IMR-90 (cell line): ENCODE data around the gene MMP23B. TPM values are rescaled to one million over a fixed set of nuclear protein-coding genes. Genes with fewer than 3 reads are reported as not detected.

ENCODE experiments used
- ATAC-seq: fragments of 200-7000 bp; cut with Tn5 transposase; 2 replicates; pipeline ENCODE4 v1.9.1; 2020; ENCODE audit warnings: low read depth, mild to moderate bottlenecking, moderate library complexity
- BruUV-seq: library from RNA; stranded (reverse); fragments of 400-500 nt; replicated peaks from 2 replicates; lab custom pipeline; 2021; lab: Mats Ljungman, UMichigan
- CTCF ChIA-PET: fragments of 300-600 bp; formaldehyde crosslinking; extraction: SDS; loops from one replicate; lab custom pipeline; 2021; ENCODE audit warnings: antibody characterized with exemption; lab: Yijun Ruan, JAX
- POLR2A ChIA-PET: fragments of 300-600 bp; sonication (Branson Sonifier 250); formaldehyde crosslinking; loops from one replicate; lab custom pipeline; 2022; ENCODE audit warnings: antibody characterized with exemption; ENCODE audit not compliant: unreplicated experiment; lab: Charles Lee
- DNase-seq: peaks from one replicate; pipeline ENCODE4 v3.0.0; 2013
- H2AFZ ChIP-seq: replicated peaks from 2 replicates; pipeline ENCODE3; 2013; ENCODE audit warnings: low read length, mild to moderate bottlenecking; ENCODE audit not compliant: poor library complexity
- H2AK5ac ChIP-seq: 2 replicates; pipeline ENCODE4 v1.6.1; 2013; ENCODE audit warnings: low read depth, low read length, inconsistent platforms
- H2AK9ac ChIP-seq: replicated peaks from 2 replicates; pipeline ENCODE3; 2013; ENCODE audit warnings: mild to moderate bottlenecking, low read depth, low read length, moderate library complexity; ENCODE audit not compliant: poor library complexity
- H2BK120ac ChIP-seq: 2 replicates; pipeline ENCODE4 v1.6.1; 2013; ENCODE audit warnings: low read depth, low read length, inconsistent platforms
- H2BK15ac ChIP-seq: 3 replicates; pipeline ENCODE4 v1.6.1; 2013; ENCODE audit warnings: low read depth, low read length, inconsistent platforms
- H2BK20ac ChIP-seq: 2 replicates; pipeline ENCODE4 v1.6.1; 2013; ENCODE audit warnings: low read depth, mild to moderate bottlenecking, inconsistent platforms, low read length, moderate library complexity
- H2BK5ac ChIP-seq: 2 replicates; pipeline ENCODE4 v1.6.1; 2013; ENCODE audit warnings: mild to moderate bottlenecking, low read depth, low read length, inconsistent platforms; ENCODE audit not compliant: poor library complexity, severe bottlenecking
- H3K14ac ChIP-seq: replicated peaks from 2 replicates; pipeline ENCODE4 v1.6.1; 2013; ENCODE audit warnings: low read depth, low read length, inconsistent platforms
- H3K18ac ChIP-seq: 2 replicates; pipeline ENCODE4 v1.6.1; 2013; ENCODE audit warnings: low read depth, low read length, control low read depth
- H3K23ac ChIP-seq: 2 replicates; pipeline ENCODE4 v1.6.1; 2013; ENCODE audit warnings: low read depth, low read length, inconsistent platforms
- H3K27ac ChIP-seq: 2 replicates; pipeline ENCODE4 v1.5.1; 2013; ENCODE audit warnings: mild to moderate bottlenecking, control low read depth, low read length; ENCODE audit not compliant: insufficient read depth
- H3K27me3 ChIP-seq: 2 replicates; pipeline ENCODE4 v1.6.1; 2013; ENCODE audit warnings: low read length; ENCODE audit not compliant: control insufficient read depth, insufficient read depth
- H3K36me3 ChIP-seq: 2 replicates; pipeline ENCODE4 v1.6.1; 2013; ENCODE audit warnings: low read length, mixed read lengths; ENCODE audit not compliant: control insufficient read depth, insufficient read depth
- H3K4ac ChIP-seq: 2 replicates; pipeline ENCODE4 v1.6.1; 2013; ENCODE audit warnings: low read depth, low read length, inconsistent platforms
- H3K4me1 ChIP-seq: 2 replicates; pipeline ENCODE4 v1.6.1; 2013; ENCODE audit warnings: low read length, mixed read lengths; ENCODE audit not compliant: control insufficient read depth, insufficient read depth
- H3K4me2 ChIP-seq: 2 replicates; pipeline ENCODE4 v1.6.1; 2013; ENCODE audit warnings: low read depth, mild to moderate bottlenecking, control low read depth, low read length, moderate library complexity
- H3K4me3 ChIP-seq: 2 replicates; pipeline ENCODE4 v1.5.1; 2013; ENCODE audit warnings: low read depth, mild to moderate bottlenecking, control low read depth, low read length, moderate library complexity; ENCODE audit not compliant: insufficient read depth
- H3K56ac ChIP-seq: 2 replicates; pipeline ENCODE4 v1.6.1; 2013; ENCODE audit warnings: low read length, inconsistent platforms; ENCODE audit not compliant: insufficient read depth; ENCODE audit errors: extremely low read depth
- H3K79me1 ChIP-seq, 2 experiments: 2 replicates each; pipeline ENCODE4 v1.6.1; 2013; ENCODE audit warnings: low read length in 2 of 2, inconsistent platforms in 1 of 2, low read depth in 1 of 2
- H3K9ac ChIP-seq: 2 replicates; pipeline ENCODE4 v1.6.1; 2013; ENCODE audit warnings: low read depth, low read length, control low read depth
- H3K9me1 ChIP-seq: 2 replicates; pipeline ENCODE4 v1.6.1; 2013; ENCODE audit warnings: low read length, inconsistent platforms; ENCODE audit not compliant: insufficient read depth
- H3K9me3 ChIP-seq: 2 replicates; pipeline ENCODE4 v1.6.1; 2013; ENCODE audit warnings: low read length; ENCODE audit not compliant: control insufficient read depth, insufficient read depth
- H4K20me1 ChIP-seq: 2 replicates; pipeline ENCODE4 v1.6.1; 2013; ENCODE audit warnings: low read length, inconsistent platforms; ENCODE audit not compliant: insufficient read depth
- H4K5ac ChIP-seq: 2 replicates; pipeline ENCODE4 v1.6.1; 2013; ENCODE audit warnings: mild to moderate bottlenecking, low read depth, low read length, control low read depth
- H4K8ac ChIP-seq, 2 experiments: 2 replicates each; pipeline ENCODE4 v1.6.1; 2013; ENCODE audit warnings: low read depth in 2 of 2, low read length in 2 of 2, control low read depth in 1 of 2, inconsistent platforms in 1 of 2
- H4K91ac ChIP-seq: 2 replicates; pipeline ENCODE4 v1.6.1; 2013; ENCODE audit warnings: low read depth, low read length, inconsistent platforms; ENCODE audit not compliant: insufficient read depth
- CEBPB ChIP-seq: IDR thresholded peaks from 2 replicates; pipeline ENCODE4 v1.6.1; 2012; ENCODE audit warnings: low read depth, low read length, improper control_type of control experiment
- FOS ChIP-seq: fragments of 150-350 bp; IDR thresholded peaks from 2 replicates; pipeline ENCODE4 v1.6.1; 2016; ENCODE audit warnings: low read depth, low read length
- MAZ ChIP-seq: IDR thresholded peaks from 2 replicates; pipeline ENCODE4 v1.6.1; 2012; ENCODE audit warnings: low read depth, mild to moderate bottlenecking, low read length, improper control_type of control experiment, moderate library complexity, borderline replicate concordance
- NFE2L2 ChIP-seq: fragments of 150-350 bp; IDR thresholded peaks from 2 replicates; pipeline ENCODE4 v1.6.1; 2016; ENCODE audit warnings: low read depth, mild to moderate bottlenecking, low read length
- RCOR1 ChIP-seq: IDR thresholded peaks from 2 replicates; pipeline ENCODE4 v1.6.1; 2012; ENCODE audit warnings: mild to moderate bottlenecking, low read length, improper control_type of control experiment; ENCODE audit not compliant: insufficient replicate concordance
- SMC3 ChIP-seq: fragments of 150-350 bp; IDR thresholded peaks from 2 replicates; pipeline ENCODE4 v1.6.1; 2016; ENCODE audit warnings: low read depth, mild to moderate bottlenecking, antibody characterized with exemption, low read length, moderate library complexity
- WGBS, 2 experiments: methylation state at CpG; one replicate each; pipeline versions ENCODE4 v1.1.5 to v1.1.7; 2013; ENCODE audit warnings: missing lambda C conversion rate in 2 of 2; ENCODE audit not compliant: insufficient read length in 1 of 2; ENCODE audit errors: extremely low coverage in 2 of 2; 5-methylcytosine and 5-hydroxymethylcytosine counted together
- dilution Hi-C: fragments of 300-500 bp; cut with HindIII; formaldehyde crosslinking; loops from one replicate; pipeline ENCODE4 v1.14.3; 2018; ENCODE audit warnings: low sequenced_read_pairs; ENCODE audit not compliant: unreplicated experiment
- in situ Hi-C: fragments of 300-500 bp; cut with MboI; formaldehyde crosslinking; loops from 3 replicates; pipeline ENCODE4 v1.14.3; 2019; ENCODE audit warnings: low sequenced_read_pairs, inconsistent platforms, mixed read lengths
- intact Hi-C: fragments of 100-400 bp; cut with micrococcal nuclease; formaldehyde crosslinking; loops from 2 replicates; pipeline ENCODE4 v1.10.0; 2022
- polyA plus RNA-seq, 3 experiments: library from polyadenylated mRNA; depleted of rRNA; stranded (reverse); fragments of >200 nt; gene quantifications; 2 replicates each; pipeline ENCODE4 v1.2.3, GENCODE V29; 2012; ENCODE audit warnings: low replicate concordance in 1 of 3
- total RNA-seq: library from RNA; depleted of rRNA; stranded (reverse); fragments of >200 nt; gene quantifications from 2 replicates; pipeline ENCODE4 v1.2.3, GENCODE V29; 2012
- TF ChIP-seq, protein P1 (sequence below): fragments of 150-350 bp; IDR thresholded peaks from 2 replicates; pipeline ENCODE4 v1.6.1; 2016; ENCODE audit warnings: low read depth, mild to moderate bottlenecking, low read length, moderate library complexity, borderline replicate concordance
- TF ChIP-seq, protein P2 (sequence below): conservative IDR thresholded peaks from 2 replicates; pipeline ENCODE4 v1.5.1; 2012; ENCODE audit warnings: mild to moderate bottlenecking, low read depth, low read length, improper control_type of control experiment

The MMP23B gene
- total and polyA plus RNA-seq, 2 of the 4 experiments (the other 2 are of a cell fraction): 1.1 to 5.4 TPM

DNA sequence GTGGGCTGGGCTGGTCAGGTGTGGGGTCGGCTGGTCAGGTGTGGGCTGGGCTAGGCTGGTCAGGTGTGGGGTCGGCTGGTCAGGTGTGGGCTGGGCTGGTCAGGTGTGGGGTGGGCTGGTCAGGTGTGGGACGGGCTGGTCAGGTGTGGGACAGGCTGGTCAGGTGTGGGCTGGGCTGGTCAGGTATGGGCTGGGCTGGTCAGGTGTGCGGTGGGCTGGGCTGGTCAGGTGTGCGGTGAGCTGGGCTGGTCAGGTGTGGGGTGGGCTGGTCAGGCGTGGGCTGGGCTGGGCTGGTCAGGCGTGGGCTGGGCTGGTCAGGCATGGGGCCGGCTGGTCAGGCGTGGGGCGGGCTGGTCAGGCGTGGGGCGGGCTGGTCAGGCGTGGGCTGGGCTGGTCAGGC lies 25.7 kb upstream of the MMP23B start:
- no peak overlapping the region for H4K91ac ChIP-seq
- POLR2A ChIA-PET: no interaction called here

More for the DNA sequence above, 25.7 kb upstream of the MMP23B start:
- no peak overlapping the region for H3K56ac ChIP-seq
- CTCF ChIA-PET: no interaction called here
- no peak overlapping the region for H3K4me2 ChIP-seq
- dilution Hi-C loops (no loop called here), intact Hi-C loops (no loop called here), in situ Hi-C loops (no loop called here)
- no peak overlapping the region for H4K8ac ChIP-seq
- H3K4ac ChIP-seq: no peak overlapping the region
- no peak overlapping the region for H2AFZ ChIP-seq
- H3K18ac ChIP-seq: no peak overlapping the region
- BruUV-seq: no TSS peak
- DNase-seq (no peak), ATAC-seq (no peak)
- H2BK120ac ChIP-seq: no peak overlapping the region
- H3K4me3 ChIP-seq: no peak overlapping the region
- H3K9me1 ChIP-seq: no peaks in the 10 kb centered on the region
- no peak overlapping the region for H2AK5ac ChIP-seq
- 79% methylated on average over 8 of the region's 13 CpGs; no CpG with 5 or more reads in 1 of the 2 experiments for WGBS, 2 experiments
- no peak overlapping the region for H2AK9ac ChIP-seq
- H4K20me1 ChIP-seq: no peaks in the 10 kb centered on the region
- H3K27me3 ChIP-seq: no peaks in the 10 kb centered on the region
- no peak overlapping the region for H3K27ac ChIP-seq
- H3K36me3 ChIP-seq: no peaks in the 10 kb centered on the region
- H2BK20ac ChIP-seq: no peak overlapping the region
- no peaks in the 10 kb centered on the region for H3K9me3 ChIP-seq
- H3K79me1 ChIP-seq: 0 out of 4 replicates have a peak, but pooled peaks cover 0 to 3% of the 10 kb centered on the region in 2 experiments
- no peak overlapping the region for H4K5ac ChIP-seq
- H3K9ac ChIP-seq: no peak overlapping the region
- TF ChIP-seq, protein P1, sequence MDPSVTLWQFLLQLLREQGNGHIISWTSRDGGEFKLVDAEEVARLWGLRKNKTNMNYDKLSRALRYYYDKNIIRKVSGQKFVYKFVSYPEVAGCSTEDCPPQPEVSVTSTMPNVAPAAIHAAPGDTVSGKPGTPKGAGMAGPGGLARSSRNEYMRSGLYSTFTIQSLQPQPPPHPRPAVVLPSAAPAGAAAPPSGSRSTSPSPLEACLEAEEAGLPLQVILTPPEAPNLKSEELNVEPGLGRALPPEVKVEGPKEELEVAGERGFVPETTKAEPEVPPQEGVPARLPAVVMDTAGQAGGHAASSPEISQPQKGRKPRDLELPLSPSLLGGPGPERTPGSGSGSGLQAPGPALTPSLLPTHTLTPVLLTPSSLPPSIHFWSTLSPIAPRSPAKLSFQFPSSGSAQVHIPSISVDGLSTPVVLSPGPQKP: no peak
- TF ChIP-seq SMC3 (no peak), FOS (no peak), MAZ (no peak), CEBPB (no peak), NFE2L2 (no peak), RCOR1 (no peak)
- TF ChIP-seq, protein P2, sequence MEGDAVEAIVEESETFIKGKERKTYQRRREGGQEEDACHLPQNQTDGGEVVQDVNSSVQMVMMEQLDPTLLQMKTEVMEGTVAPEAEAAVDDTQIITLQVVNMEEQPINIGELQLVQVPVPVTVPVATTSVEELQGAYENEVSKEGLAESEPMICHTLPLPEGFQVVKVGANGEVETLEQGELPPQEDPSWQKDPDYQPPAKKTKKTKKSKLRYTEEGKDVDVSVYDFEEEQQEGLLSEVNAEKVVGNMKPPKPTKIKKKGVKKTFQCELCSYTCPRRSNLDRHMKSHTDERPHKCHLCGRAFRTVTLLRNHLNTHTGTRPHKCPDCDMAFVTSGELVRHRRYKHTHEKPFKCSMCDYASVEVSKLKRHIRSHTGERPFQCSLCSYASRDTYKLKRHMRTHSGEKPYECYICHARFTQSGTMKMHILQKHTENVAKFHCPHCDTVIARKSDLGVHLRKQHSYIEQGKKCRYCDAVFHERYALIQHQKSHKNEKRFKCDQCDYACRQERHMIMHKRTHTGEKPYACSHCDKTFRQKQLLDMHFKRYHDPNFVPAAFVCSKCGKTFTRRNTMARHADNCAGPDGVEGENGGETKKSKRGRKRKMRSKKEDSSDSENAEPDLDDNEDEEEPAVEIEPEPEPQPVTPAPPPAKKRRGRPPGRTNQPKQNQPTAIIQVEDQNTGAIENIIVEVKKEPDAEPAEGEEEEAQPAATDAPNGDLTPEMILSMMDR: no peak
- H3K4me1 ChIP-seq: no peaks in the 10 kb centered on the region
- no peak overlapping the region for H3K23ac ChIP-seq
- no peak overlapping the region for H2BK15ac ChIP-seq
- no peak overlapping the region for H3K14ac ChIP-seq
- H2BK5ac ChIP-seq: no peak overlapping the region
